ENCODE results near the gene PLXDC2.

DNA sequence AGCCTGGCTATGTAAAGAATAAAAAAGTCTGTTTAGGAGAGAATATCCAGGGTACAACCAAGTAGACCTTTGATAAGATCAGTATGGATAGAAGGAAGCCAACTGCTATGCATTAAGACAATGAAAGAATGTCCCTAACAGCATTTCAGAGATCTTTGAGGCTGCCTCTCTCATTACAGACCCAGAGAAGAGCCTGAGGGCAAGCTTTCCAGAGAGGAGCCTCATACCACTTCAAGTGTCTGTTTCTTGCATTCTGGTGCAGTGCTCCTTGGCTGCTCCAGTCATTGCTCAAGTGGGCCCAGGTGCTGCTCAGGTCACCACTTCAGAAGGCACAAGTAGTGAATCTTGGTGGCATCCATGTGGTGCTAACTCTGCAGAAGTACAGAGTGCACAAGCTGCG lies 514.0 kb downstream of the PLXDC2 start:
- TF ChIP-seq CTCF (IDR thresholded peaks at IDR 0.05) (no peak), POLR2A (IDR thresholded peaks at IDR 0.05) (no peak)

Data from Peyer's patch (tissue), 4 donors.